H1 (cell line): ENCODE data around the gene UMOD. TPM values are rescaled to one million over a fixed set of nuclear protein-coding genes. Genes with fewer than 3 reads are reported as not detected.

ENCODE experiments used
- CTCF ChIA-PET: fragments of 300-600 bp; sonication (Branson Sonifier 250); formaldehyde crosslinking; loops from one replicate; lab custom pipeline; 2021; ENCODE audit not compliant: partially characterized antibody; lab: Charles Lee
- POLR2A ChIA-PET: fragments of 300-600 bp; sonication (Branson Sonifier 250); formaldehyde crosslinking; loops from one replicate; lab custom pipeline; 2021; ENCODE audit warnings: inconsistent platforms; ENCODE audit not compliant: partially characterized antibody; lab: Charles Lee
- DNase-seq, 2 experiments: peaks; one replicate each; pipeline versions ENCODE4 v3.0.0 to v3.0.0-alpha.2; 2010 to 2022; ENCODE audit warnings: low spot score in 2 of 2, low read depth in 1 of 2, mixed read lengths in 1 of 2
- FAIRE-seq: peaks from 2 replicates; lab custom pipeline; 2011; peaks lifted over from hg19 to GRCh38; lab: Jason Lieb, UNC
- H2AFZ ChIP-seq: 2 replicates; pipeline ENCODE4 v1.8.1; 2012; ENCODE audit warnings: low read length, inconsistent platforms
- H2AK5ac ChIP-seq: 2 replicates; pipeline ENCODE4 v1.6.1; 2013; ENCODE audit warnings: low read depth, low read length
- H2BK120ac ChIP-seq: replicated peaks from 2 replicates; pipeline ENCODE3; 2013; ENCODE audit warnings: low read depth, low read length, inconsistent platforms
- H2BK12ac ChIP-seq: 2 replicates; pipeline ENCODE4 v1.6.1; 2013; ENCODE audit warnings: low read depth, low read length
- H2BK15ac ChIP-seq: 2 replicates; pipeline ENCODE4 v1.6.1; 2013; ENCODE audit warnings: low read length
- H2BK20ac ChIP-seq: 2 replicates; pipeline ENCODE4 v1.6.1; 2013; ENCODE audit warnings: low read length
- H2BK5ac ChIP-seq: 2 replicates; pipeline ENCODE4 v1.6.1; 2013; ENCODE audit warnings: low read depth, low read length
- H3K14ac ChIP-seq: 2 replicates; pipeline ENCODE4 v1.6.1; 2013; ENCODE audit warnings: inconsistent platforms; ENCODE audit not compliant: insufficient read length
- H3K18ac ChIP-seq: 2 replicates; pipeline ENCODE4 v1.6.1; 2013; ENCODE audit warnings: low read length; ENCODE audit errors: extremely low read depth
- H3K23ac ChIP-seq: 2 replicates; pipeline ENCODE4 v1.6.1; 2013; ENCODE audit warnings: inconsistent platforms; ENCODE audit not compliant: insufficient read length
- H3K23me2 ChIP-seq: 2 replicates; pipeline ENCODE4 v1.6.1; 2013; ENCODE audit warnings: low read depth, low read length
- H3K27ac ChIP-seq: 2 replicates; pipeline ENCODE4 v1.6.1; 2011; ENCODE audit warnings: low read depth, low read length, inconsistent platforms
- H3K27me3 ChIP-seq, 4 experiments: replicated peaks in 1 of 4; 1 replicate in 1 of 4; 2 replicates in 3 of 4; pipeline versions ENCODE4 v1.6.1 to v1.8.1; 2011 to 2013; ENCODE audit warnings: low read length in 3 of 4, mild to moderate bottlenecking in 3 of 4, inconsistent platforms in 2 of 4, mixed read lengths in 2 of 4, moderate library complexity in 1 of 4; ENCODE audit not compliant: control insufficient read depth in 3 of 4, insufficient read depth in 3 of 4; ENCODE audit errors: extremely low read depth in 1 of 4
- H3K36me3 ChIP-seq, 4 experiments: 2 replicates each; pipeline versions ENCODE4 v1.6.1 to v1.8.1; 2011 to 2013; ENCODE audit warnings: mild to moderate bottlenecking in 4 of 4, low read length in 3 of 4, moderate library complexity in 2 of 4, control low read depth in 1 of 4, inconsistent platforms in 1 of 4; ENCODE audit not compliant: insufficient read depth in 4 of 4, control insufficient read depth in 2 of 4
- H3K4ac ChIP-seq: replicated peaks from 2 replicates; pipeline ENCODE3; 2013; ENCODE audit warnings: low read length, low read depth, mixed read lengths, inconsistent platforms; ENCODE audit not compliant: insufficient read length
- H3K4me1 ChIP-seq, 4 experiments: replicated peaks in 1 of 4; 1 replicate in 1 of 4; 2 replicates in 3 of 4; pipeline versions ENCODE4 v1.6.1 to v1.8.1; 2011 to 2013; ENCODE audit warnings: low read length in 3 of 4, inconsistent platforms in 2 of 4, mixed read lengths in 1 of 4; ENCODE audit not compliant: insufficient read depth in 4 of 4, control insufficient read depth in 3 of 4
- H3K4me2 ChIP-seq, 2 experiments: 2 replicates each; pipeline versions ENCODE4 v1.6.1 to v1.8.1; 2011 to 2013; ENCODE audit warnings: low read depth in 2 of 2, low read length in 2 of 2, control low read depth in 1 of 2, inconsistent platforms in 1 of 2, mild to moderate bottlenecking in 1 of 2; ENCODE audit not compliant: insufficient read depth in 1 of 2
- H3K4me3 ChIP-seq, 4 experiments: fragments of 200-600, 300-600 bp in 1 of 4; sonication (generic), shearing (Covaris generic), sonication (Bioruptor Twin) in 1 of 4; 2 replicates each; pipeline versions ENCODE4 v1.5.1 to v1.8.1; 2011 to 2016; ENCODE audit warnings: low read length in 4 of 4, low read depth in 3 of 4, control low read depth in 2 of 4, inconsistent platforms in 2 of 4, mild to moderate bottlenecking in 2 of 4, mixed read lengths in 1 of 4, moderate library complexity in 1 of 4; ENCODE audit not compliant: insufficient read depth in 2 of 4; ENCODE audit errors: extremely low read depth in 1 of 4
- H3K56ac ChIP-seq: replicated peaks from 2 replicates; pipeline ENCODE3; 2013; ENCODE audit warnings: low read depth, mild to moderate bottlenecking, mixed read lengths, low read length, inconsistent platforms; ENCODE audit not compliant: insufficient read length
- H3K79me1 ChIP-seq: 2 replicates; pipeline ENCODE4 v1.6.1; 2013; ENCODE audit warnings: low read depth, low read length, control low read depth
- H3K79me2 ChIP-seq, 2 experiments: 2 replicates each; pipeline versions ENCODE4 v1.6.1 to v1.8.1; 2012 to 2013; ENCODE audit warnings: low read length in 2 of 2, mild to moderate bottlenecking in 2 of 2, inconsistent platforms in 1 of 2; ENCODE audit not compliant: insufficient read depth in 2 of 2, control insufficient read depth in 1 of 2
- H3K9ac ChIP-seq, 4 experiments: replicated peaks in 1 of 4; 1 replicate in 1 of 4; 2 replicates in 3 of 4; pipeline versions ENCODE4 v1.6.1 to v1.8.1; 2011 to 2013; ENCODE audit warnings: low read depth in 3 of 4, low read length in 3 of 4, control low read depth in 2 of 4, mild to moderate bottlenecking in 2 of 4, moderate library complexity in 2 of 4, inconsistent platforms in 1 of 4; ENCODE audit errors: extremely low read depth in 1 of 4
- H3K9me3 ChIP-seq, 2 experiments: 2 replicates each; pipeline versions ENCODE4 v1.6.1 to v1.8.1; 2012 to 2013; ENCODE audit warnings: mild to moderate bottlenecking in 2 of 2, moderate library complexity in 2 of 2, control low read depth in 1 of 2, inconsistent platforms in 1 of 2, low read depth in 1 of 2, low read length in 1 of 2, mixed read lengths in 1 of 2; ENCODE audit not compliant: insufficient read depth in 2 of 2
- H4K20me1 ChIP-seq, 2 experiments: replicated peaks in 1 of 2; 2 replicates each; pipeline versions ENCODE3 to v1.8.1; 2011 to 2013; ENCODE audit warnings: inconsistent platforms in 2 of 2, low read length in 2 of 2, mild to moderate bottlenecking in 1 of 2; ENCODE audit not compliant: insufficient read depth in 2 of 2, control insufficient read depth in 1 of 2
- H4K5ac ChIP-seq: 2 replicates; pipeline ENCODE4 v1.6.1; 2013; ENCODE audit warnings: low read length, low read depth, mixed read lengths, inconsistent platforms; ENCODE audit not compliant: insufficient read length
- H4K8ac ChIP-seq: 2 replicates; pipeline ENCODE4 v1.8.0; 2013; ENCODE audit warnings: mild to moderate bottlenecking, moderate library complexity, low read length, inconsistent platforms; ENCODE audit not compliant: insufficient read depth; ENCODE audit errors: extremely low read depth
- H4K91ac ChIP-seq: replicated peaks from 2 replicates; pipeline ENCODE3; 2013; ENCODE audit warnings: low read length, mixed read lengths, inconsistent platforms; ENCODE audit not compliant: insufficient read length
- BACH1 ChIP-seq: IDR thresholded peaks from 2 replicates; pipeline ENCODE4 v1.6.1; 2012; ENCODE audit warnings: low read length, improper control_type of control experiment
- CBX8 ChIP-seq: fragments of 300-800, 300-1000 bp; sonication (generic); IDR thresholded peaks from 2 replicates; pipeline ENCODE4 v1.7.1; 2016; ENCODE audit warnings: low read depth, low read length, borderline replicate concordance
- EP300 ChIP-seq, 2 experiments: IDR thresholded peaks; 1 replicate in 1 of 2; 2 replicates in 1 of 2; pipeline ENCODE4 v1.6.1; 2011 to 2012; ENCODE audit warnings: low read depth in 2 of 2, low read length in 2 of 2, mild to moderate bottlenecking in 2 of 2, borderline replicate concordance in 1 of 2, inconsistent platforms in 1 of 2, moderate library complexity in 1 of 2
- GABPA ChIP-seq: IDR thresholded peaks from 2 replicates; pipeline ENCODE4 v1.6.1; 2011; ENCODE audit warnings: mild to moderate bottlenecking, low read length, moderate library complexity, borderline replicate concordance; ENCODE audit not compliant: insufficient read depth
- GTF2F1 ChIP-seq: IDR thresholded peaks from 2 replicates; pipeline ENCODE4 v1.6.1; 2012; ENCODE audit warnings: low read depth, low read length, improper control_type of control experiment, borderline replicate concordance
- HDAC6 ChIP-seq: IDR thresholded peaks from one replicate; pipeline ENCODE4 v1.7.1; 2012; ENCODE audit warnings: low read depth, mild to moderate bottlenecking, inconsistent platforms, low read length, moderate library complexity
- JUND ChIP-seq: IDR thresholded peaks from 2 replicates; pipeline ENCODE4 v1.6.1; 2011; ENCODE audit warnings: mild to moderate bottlenecking, improper control_type of control experiment, low read length
- RNF2 ChIP-seq: fragments of 200-900, 300-1000 bp; sonication (generic); IDR thresholded peaks from 2 replicates; pipeline ENCODE4 v1.7.1; 2016; ENCODE audit warnings: borderline replicate concordance, low read depth, mild to moderate bottlenecking, antibody characterized with exemption, low read length; ENCODE audit not compliant: poor library complexity, severe bottlenecking; ENCODE audit errors: missing control alignments
- SIN3A ChIP-seq, 2 experiments: IDR thresholded peaks in 1 of 2; conservative IDR thresholded peaks in 1 of 2; 2 replicates each; pipeline ENCODE4 v1.6.1; 2011 to 2012; ENCODE audit warnings: low read length in 2 of 2, improper control_type of control experiment in 1 of 2, low read depth in 1 of 2, mild to moderate bottlenecking in 1 of 2
- SIRT6 ChIP-seq: IDR thresholded peaks from one replicate; pipeline ENCODE4 v1.7.1; 2012; ENCODE audit warnings: low read length, inconsistent platforms
- SRF ChIP-seq: IDR thresholded peaks from 2 replicates; pipeline ENCODE4 v1.6.1; 2011; ENCODE audit warnings: mild to moderate bottlenecking, low read depth, low read length, moderate library complexity
- SUZ12 ChIP-seq: fragments of 200-600 bp; sonication (generic); IDR thresholded peaks from 2 replicates; pipeline ENCODE4 v1.6.1; 2012; ENCODE audit warnings: mild to moderate bottlenecking, inconsistent platforms, low read length, moderate library complexity, mixed read lengths
- TAF1 ChIP-seq: IDR thresholded peaks from 2 replicates; pipeline ENCODE4 v1.6.1; 2011; ENCODE audit warnings: mild to moderate bottlenecking, low read depth, low read length
- TEAD4 ChIP-seq: IDR thresholded peaks from 2 replicates; pipeline ENCODE4 v1.6.1; 2012; ENCODE audit warnings: low read depth, low read length, inconsistent platforms, mixed read lengths
- WGBS, 2 experiments: shearing (Covaris generic) in 1 of 2; methylation state at CpG; one replicate each; pipeline versions ENCODE4 v1.1.6 to v1.1.7; 2013 to 2015; ENCODE audit warnings: low lambda C conversion rate in 2 of 2, mixed read lengths in 2 of 2, inconsistent platforms in 1 of 2, low coverage in 1 of 2, missing lambda C conversion rate in 1 of 2; ENCODE audit not compliant: insufficient replicate concordance in 2 of 2, insufficient coverage in 1 of 2, insufficient read length in 1 of 2; ENCODE audit errors: extremely low coverage in 1 of 2, missing lambda C conversion rate in 1 of 2; 5-methylcytosine and 5-hydroxymethylcytosine counted together
- polyA plus RNA-seq, 7 experiments: library from polyadenylated mRNA; depleted of rRNA in 3 of 7; stranded (reverse) in 5 of 7; unstranded in 2 of 7; fragments of >200 nt in 5 of 7; fragments of 200-250 nt in 2 of 7; gene quantifications; 1 replicate in 5 of 7; 2 replicates in 1 of 7; 4 replicates in 1 of 7; pipeline versions ENCODE4 v1.2.1 to v1.2.3, GENCODE V29; 2011 to 2013; ENCODE audit warnings: missing spikeins in 2 of 7, mixed read lengths in 2 of 7
- total RNA-seq: library from RNA; stranded (reverse); fragmentation: NEBNext Ultra II Directional; extraction: Animal tissue kit (Norgen Biotek cat#: 25700); gene quantifications from 2 replicates; pipeline ENCODE4 v1.2.1, GENCODE V29; 2021

UMOD gene
- total and polyA plus RNA-seq, 2 of the 8 experiments (the other 6 are each of a cell fraction or from before 2014, with no cell fraction given), result not detected

GRCh38 chr16:20313741-20314140, 38.8 kb downstream of the UMOD start:
- Histone ChIP-seq H3K79me2 (no peaks in the 10 kb centered on the region), H2AFZ (no peak overlapping the region), H2BK12ac (no peak overlapping the region), H3K4me3 (no peak overlapping the region), H3K56ac (no peak overlapping the region), H3K9me3 (peaks cover 0 to 2% of the 10 kb centered on the region in 2 experiments; a peak in 1 of 4 replicates), H3K14ac (no peak overlapping the region), H2BK5ac (no peak overlapping the region), H4K20me1 (no peaks in the 10 kb centered on the region), H3K79me1 (no peaks in the 10 kb centered on the region), H4K91ac (no peak overlapping the region), H4K5ac (no peak overlapping the region), H4K8ac (no peak overlapping the region), H3K4me1 (no peaks in the 10 kb centered on the region), H3K4me2 (no peak overlapping the region), H2BK20ac (no peak overlapping the region), H3K18ac (no peak overlapping the region), H3K27me3 (no peaks in the 10 kb centered on the region; a peak in 1 of 7 replicates), H3K4ac (no peak overlapping the region), H3K36me3 (no peaks in the 10 kb centered on the region), H2AK5ac (no peak overlapping the region), H2BK15ac (no peak overlapping the region), H3K9ac (no peak overlapping the region), H3K27ac (no peak overlapping the region), H3K23ac (no peak overlapping the region), H3K23me2 (no peaks in the 10 kb centered on the region), H2BK120ac (no peak overlapping the region)
- no peak for FAIRE-seq
- WGBS, 2 experiments, result 98% methylated on average over 3 of the region's 3 CpGs; no CpG with 5 or more reads in 1 of the 2 experiments
- ChIA-PET CTCF (interaction anchor here (0.7 to 1.7 kb wide), 4 partner anchors 13 to 408 kb away, joined by 3 to 8 read pairs (median 3); partner anchors contain the start of gene GP2), POLR2A (interaction anchor here (0.7 kb wide), 1 partner anchor 10 kb away, joined by 3 read pairs; no protein-coding TSS in a partner anchor)
- DNase-seq, result no peak
- TF ChIP-seq JUND (no peak), EP300 (IDR thresholded peaks at IDR 0.05; ENCODE audit: borderline replicate concordance in 1 of 2, low read depth in 2 of 2, low read length in 2 of 2) (no peak), BACH1 (no peak), SUZ12 (no peak), GABPA (no peak), GTF2F1 (no peak), CBX8 (no peak), TEAD4 (no peak), TAF1 (no peak), HDAC6 (no peak), RNF2 (no peak), SIN3A (conservative IDR thresholded peaks at IDR 0.05 in 1 of 2, IDR thresholded peaks at IDR 0.05 in 1 of 2; ENCODE audit: low read depth in 1 of 2, low read length in 2 of 2) (no peak), SIRT6 (no peak), SRF (no peak)
